ENCODE measurements around the gene SPDYC.

GRCh38 chr11:65127473-65128181 lies 42.4 kb upstream of the SPDYC start:
- no peak for TF ChIP-seq CTCF (conservative IDR thresholded peaks at IDR 0.05; ENCODE audit: low read length)
- TF ChIP-seq EZH2phosphoT487 (IDR thresholded peaks at IDR 0.05; ENCODE audit: borderline replicate concordance, low read depth, low read length), result no peak

Data from OCI-LY7 (cell line).